Measurements from ENCODE around the gene CPS1. TPM values are rescaled to one million over a fixed set of nuclear protein-coding genes. Genes with fewer than 3 reads are reported as not detected.

Gene CPS1
- total and polyA plus RNA-seq, 7 donors = 0.11 to 2.3 (median 0.55) TPM

DNA sequence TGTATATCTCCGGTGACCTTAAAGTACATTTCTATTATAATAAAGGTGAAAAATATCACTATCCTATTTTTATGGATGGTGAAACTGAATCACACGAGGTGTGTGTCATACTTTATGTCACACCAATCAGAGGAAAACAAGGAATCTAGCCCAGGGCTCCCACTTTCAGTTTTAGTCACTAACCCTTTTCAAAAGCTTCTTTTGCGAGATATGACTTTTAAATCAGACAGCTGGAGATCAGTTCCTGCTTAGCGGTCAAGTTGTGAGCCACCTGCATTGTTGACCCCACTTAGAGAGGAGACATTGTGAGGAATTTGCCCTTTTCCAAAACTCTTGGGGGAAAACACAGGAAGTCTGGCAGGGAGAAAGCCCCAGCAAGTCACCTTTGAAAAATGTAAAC, 70.5 kb downstream of the CPS1 start:
- H3K9me3 ChIP-seq = no peaks in the 10 kb centered on the region
- H3K27me3 ChIP-seq (ENCODE audit: insufficient read depth in 3 of 3, low read length in 2 of 3) = no peaks in the 10 kb centered on the region
- no peak for ATAC-seq
- no peaks in the 10 kb centered on the region for H3K36me3 ChIP-seq (ENCODE audit: insufficient read depth in 1 of 2, low read depth in 1 of 2)
- H3K4me3 ChIP-seq = no peak overlapping the region
- intact Hi-C loops (cut with DNase I) = no loop called here
- no peak overlapping the region for H3K27ac ChIP-seq
- TF ChIP-seq, protein P1, sequence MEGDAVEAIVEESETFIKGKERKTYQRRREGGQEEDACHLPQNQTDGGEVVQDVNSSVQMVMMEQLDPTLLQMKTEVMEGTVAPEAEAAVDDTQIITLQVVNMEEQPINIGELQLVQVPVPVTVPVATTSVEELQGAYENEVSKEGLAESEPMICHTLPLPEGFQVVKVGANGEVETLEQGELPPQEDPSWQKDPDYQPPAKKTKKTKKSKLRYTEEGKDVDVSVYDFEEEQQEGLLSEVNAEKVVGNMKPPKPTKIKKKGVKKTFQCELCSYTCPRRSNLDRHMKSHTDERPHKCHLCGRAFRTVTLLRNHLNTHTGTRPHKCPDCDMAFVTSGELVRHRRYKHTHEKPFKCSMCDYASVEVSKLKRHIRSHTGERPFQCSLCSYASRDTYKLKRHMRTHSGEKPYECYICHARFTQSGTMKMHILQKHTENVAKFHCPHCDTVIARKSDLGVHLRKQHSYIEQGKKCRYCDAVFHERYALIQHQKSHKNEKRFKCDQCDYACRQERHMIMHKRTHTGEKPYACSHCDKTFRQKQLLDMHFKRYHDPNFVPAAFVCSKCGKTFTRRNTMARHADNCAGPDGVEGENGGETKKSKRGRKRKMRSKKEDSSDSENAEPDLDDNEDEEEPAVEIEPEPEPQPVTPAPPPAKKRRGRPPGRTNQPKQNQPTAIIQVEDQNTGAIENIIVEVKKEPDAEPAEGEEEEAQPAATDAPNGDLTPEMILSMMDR (IDR thresholded peaks at IDR 0.05) = no peak
- no peak for DNase-seq
- H3K4me1 ChIP-seq = no peaks in the 10 kb centered on the region
- WGBS, 3 donors = 46 to 56% (median 51%) methylated on average over 4 of the region's 4 CpGs

DNA sequence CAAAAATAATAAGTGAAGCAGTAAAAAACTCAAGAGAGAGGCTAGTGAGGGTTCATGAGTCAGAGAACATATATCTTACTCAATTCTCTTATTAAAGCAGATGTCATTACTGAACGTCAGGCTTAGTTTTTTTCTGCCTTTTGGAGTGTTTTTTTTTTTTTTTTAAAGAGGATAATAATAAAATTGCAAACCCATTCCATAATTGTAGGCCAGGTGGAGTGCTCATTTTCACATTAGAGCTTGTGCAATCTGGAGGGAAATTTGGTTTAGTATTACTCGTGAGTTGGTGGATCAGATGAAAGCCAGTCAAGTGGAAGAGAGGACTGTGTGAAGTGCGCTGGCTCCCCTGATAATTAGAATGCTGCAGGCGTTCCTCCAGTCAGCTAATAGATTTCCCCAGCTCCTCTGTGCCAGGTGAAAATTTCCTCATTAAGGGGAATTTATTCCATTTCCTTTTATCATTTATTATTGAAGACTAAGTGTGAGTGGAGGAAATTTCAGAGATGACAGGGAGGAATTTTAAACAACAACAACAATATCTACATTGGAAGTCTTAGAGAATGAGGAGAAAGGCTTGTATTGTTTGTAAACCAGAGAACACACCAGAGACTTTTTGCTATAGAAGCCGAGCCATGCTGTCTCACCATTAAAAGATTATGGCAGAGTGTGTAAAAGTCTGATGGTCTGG, 74.6 kb downstream of the CPS1 start:
- no peaks in the 10 kb centered on the region for H3K27me3 ChIP-seq (ENCODE audit: insufficient read depth in 3 of 3, low read length in 2 of 3)
- no peak overlapping the region for H3K27ac ChIP-seq
- intact Hi-C loops (cut with DNase I) = no loop called here
- TF ChIP-seq, protein P1 (IDR thresholded peaks at IDR 0.05) = no peak
- no peaks in the 10 kb centered on the region for H3K9me3 ChIP-seq
- 29 to 37% (median 33%) methylated on average over 5 of the region's 5 CpGs for WGBS, 3 donors
- no peaks in the 10 kb centered on the region for H3K4me1 ChIP-seq
- H3K4me3 ChIP-seq = no peak overlapping the region
- ATAC-seq (no peak), DNase-seq (no peak)
- no peaks in the 10 kb centered on the region for H3K36me3 ChIP-seq (ENCODE audit: insufficient read depth in 1 of 2, low read depth in 1 of 2)

DNA sequence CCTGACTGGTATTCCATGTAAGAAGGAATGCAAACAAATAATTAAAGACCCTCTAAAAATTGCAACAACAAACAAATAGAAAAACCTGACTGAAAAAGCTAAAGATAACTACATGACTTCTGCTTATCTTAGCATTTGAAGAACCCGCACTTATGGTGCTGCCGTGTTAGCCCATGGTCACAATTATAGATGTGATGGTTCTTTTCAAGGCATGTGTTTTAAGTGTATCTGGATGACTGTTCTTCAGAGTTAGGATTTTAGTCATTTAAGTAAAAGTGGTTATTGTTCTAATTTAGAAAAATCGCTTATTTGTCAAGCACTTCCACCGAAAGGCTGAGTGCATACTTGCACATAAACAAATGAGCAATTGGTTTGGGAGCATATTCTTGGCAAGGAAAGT, 77.3 kb downstream of the CPS1 start:
- no peaks in the 10 kb centered on the region for H3K9me3 ChIP-seq
- no peak overlapping the region for H3K27ac ChIP-seq
- TF ChIP-seq, protein P1 (IDR thresholded peaks at IDR 0.05) = no peak
- H3K27me3 ChIP-seq (ENCODE audit: insufficient read depth in 3 of 3, low read length in 2 of 3) = no peaks in the 10 kb centered on the region
- no peak overlapping the region for H3K4me3 ChIP-seq
- no peaks in the 10 kb centered on the region for H3K4me1 ChIP-seq
- ATAC-seq = no peak
- intact Hi-C loops (cut with DNase I) = no loop called here
- no peaks in the 10 kb centered on the region for H3K36me3 ChIP-seq (ENCODE audit: insufficient read depth in 1 of 2, low read depth in 1 of 2)
- WGBS, 3 donors = 93 to 96% (median 95%) methylated on average over 4 of the region's 4 CpGs
- no peak for DNase-seq

DNA sequence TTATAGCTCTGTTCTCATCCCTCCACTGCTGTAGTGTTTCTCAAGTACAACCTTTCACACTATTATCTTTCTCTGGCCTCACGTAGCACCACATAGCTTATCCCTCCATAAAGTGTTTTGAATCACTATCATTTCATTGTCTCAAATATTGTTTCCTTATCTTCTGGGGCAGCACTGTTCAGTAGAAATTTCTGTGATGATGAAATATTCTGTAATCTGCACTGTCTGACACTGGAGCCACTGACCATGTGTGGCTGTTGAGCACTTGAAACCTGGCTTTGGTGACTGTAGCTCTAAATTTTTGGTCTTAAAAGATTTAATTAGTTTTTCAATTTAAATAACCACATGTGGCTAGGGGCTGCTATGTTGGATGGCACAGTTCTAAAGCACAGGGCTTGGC, 78.9 kb downstream of the CPS1 start:
- no peak overlapping the region for H3K27ac ChIP-seq
- H3K36me3 ChIP-seq (ENCODE audit: insufficient read depth in 1 of 2, low read depth in 1 of 2) = no peaks in the 10 kb centered on the region
- 81 to 82% (median 82%) methylated on average over 1 of the region's 1 CpG for WGBS, 3 donors
- no peak for ATAC-seq
- DNase-seq = no peak
- TF ChIP-seq, protein P1 (IDR thresholded peaks at IDR 0.05) = no peak
- no peaks in the 10 kb centered on the region for H3K9me3 ChIP-seq
- no peak overlapping the region for H3K4me3 ChIP-seq
- H3K27me3 ChIP-seq (ENCODE audit: insufficient read depth in 3 of 3, low read length in 2 of 3) = no peaks in the 10 kb centered on the region
- H3K4me1 ChIP-seq = no peaks in the 10 kb centered on the region
- intact Hi-C loops (cut with DNase I) = no loop called here

DNA sequence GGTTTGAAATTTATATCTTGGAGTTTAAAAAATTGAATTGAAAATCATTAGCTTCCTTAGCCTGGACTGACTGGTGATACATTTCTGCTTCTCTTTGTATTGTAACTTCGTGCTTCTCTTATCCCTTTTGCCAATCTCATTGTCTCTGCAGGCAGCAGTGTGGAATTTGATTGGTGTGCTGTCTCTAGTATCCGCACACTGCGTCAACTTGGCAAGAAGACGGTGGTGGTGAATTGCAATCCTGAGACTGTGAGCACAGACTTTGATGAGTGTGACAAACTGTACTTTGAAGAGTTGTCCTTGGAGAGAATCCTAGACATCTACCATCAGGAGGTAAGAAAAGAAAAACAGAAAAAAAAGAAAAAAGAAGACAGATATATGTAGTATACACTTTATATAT, 85.9 kb downstream of the CPS1 start:
- H3K9me3 ChIP-seq = no peaks in the 10 kb centered on the region
- no peak for ATAC-seq
- TF ChIP-seq, protein P1 (IDR thresholded peaks at IDR 0.05) = no peak
- H3K4me1 ChIP-seq = no peaks in the 10 kb centered on the region
- no peak overlapping the region for H3K4me3 ChIP-seq
- intact Hi-C loops (cut with DNase I) = no loop called here
- no peaks in the 10 kb centered on the region for H3K27me3 ChIP-seq (ENCODE audit: insufficient read depth in 3 of 3, low read length in 2 of 3)
- H3K27ac ChIP-seq = no peak overlapping the region
- WGBS, 3 donors = 72 to 74% (median 72%) methylated on average over 4 of the region's 4 CpGs
- H3K36me3 ChIP-seq (ENCODE audit: insufficient read depth in 1 of 2, low read depth in 1 of 2) = no peaks in the 10 kb centered on the region
- DNase-seq = no peak
